ENCODE results near the gene SNX19.
"Not testable (repeated sequence)": the region's sequence is repeated elsewhere in the genome, so short reads cannot be mapped to it uniquely, and the experiment has no call there.

The SNX19 gene

GRCh38 chr11:130865091-130865773, 51.0 kb downstream of the SNX19 start:
- no peak overlapping the region for H3K4me3 ChIP-seq
- no peak overlapping the region for H3K27ac ChIP-seq
- no peak for DNase-seq (ENCODE audit: low read depth, low spot score)
- H3K36me3 ChIP-seq (ENCODE audit: insufficient read depth, low read length): no peaks in the 10 kb centered on the region
- H3K9ac ChIP-seq (ENCODE audit: insufficient read length): no peak overlapping the region
- TF ChIP-seq FOXP2 (optimal IDR thresholded peaks at IDR 0.05; ENCODE audit: control extremely low read depth, extremely low read length, insufficient read depth) (no peak), POLR2AphosphoS5 (IDR thresholded peaks at IDR 0.05; ENCODE audit: borderline replicate concordance, low read depth, low read length) (no peak), EZH2 (IDR thresholded peaks at IDR 0.05) (no peak)
- no peaks in the 10 kb centered on the region for H3K9me3 ChIP-seq (ENCODE audit: low read depth, low read length)

- Histone ChIP-seq H3K9me3 (ENCODE audit: low read depth, low read length) (no peaks in the 10 kb centered on the region), H3K27ac (no peak overlapping the region), H3K4me3 (no peak overlapping the region), H3K36me3 (ENCODE audit: insufficient read depth, low read length) (no peaks in the 10 kb centered on the region), H3K9ac (ENCODE audit: insufficient read length) (no peak overlapping the region)
- no peak for TF ChIP-seq EZH2 (IDR thresholded peaks at IDR 0.05)
- TF ChIP-seq POLR2AphosphoS5 (IDR thresholded peaks at IDR 0.05; ENCODE audit: borderline replicate concordance, low read depth, low read length): no peak
- TF ChIP-seq FOXP2 (optimal IDR thresholded peaks at IDR 0.05; ENCODE audit: control extremely low read depth, extremely low read length, insufficient read depth): no peak
- DNase-seq (ENCODE audit: low read depth, low spot score): peak; percentile 76
Measured at GRCh38 chr11:130861902-130862860, 54.1 kb downstream of the SNX19 start.

DNA sequence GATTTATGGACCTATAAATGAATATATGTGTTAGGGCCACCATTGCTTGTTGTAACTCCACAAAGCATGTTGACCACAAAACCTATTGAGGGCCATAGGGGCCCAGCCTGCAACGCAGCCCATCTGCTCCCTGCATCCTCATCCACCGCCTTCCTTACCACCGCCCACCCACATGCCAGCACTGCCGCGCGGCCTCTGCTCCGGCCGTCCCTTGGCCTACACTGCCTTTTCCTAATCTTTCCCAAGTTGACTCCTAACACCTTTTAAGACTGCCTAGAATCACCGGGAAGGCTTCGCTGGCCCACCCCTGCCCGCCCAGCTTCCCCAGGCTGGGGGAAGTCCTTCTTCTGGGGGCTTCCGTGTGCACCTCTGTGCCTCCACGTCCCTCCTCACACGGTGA, 55.0 kb downstream of the SNX19 start:
- no peak for DNase-seq (ENCODE audit: low read depth, low spot score)
- TF ChIP-seq FOXP2 (optimal IDR thresholded peaks at IDR 0.05; ENCODE audit: control extremely low read depth, extremely low read length, insufficient read depth) (no peak), EZH2 (IDR thresholded peaks at IDR 0.05) (no peak)
- H3K9ac ChIP-seq (ENCODE audit: insufficient read length): no peak overlapping the region
- H3K4me3 ChIP-seq: no peak overlapping the region
- no peak overlapping the region for H3K27ac ChIP-seq
- H3K9me3 ChIP-seq (ENCODE audit: low read depth, low read length): no peaks in the 10 kb centered on the region
- H3K36me3 ChIP-seq (ENCODE audit: insufficient read depth, low read length): no peaks in the 10 kb centered on the region

DNA sequence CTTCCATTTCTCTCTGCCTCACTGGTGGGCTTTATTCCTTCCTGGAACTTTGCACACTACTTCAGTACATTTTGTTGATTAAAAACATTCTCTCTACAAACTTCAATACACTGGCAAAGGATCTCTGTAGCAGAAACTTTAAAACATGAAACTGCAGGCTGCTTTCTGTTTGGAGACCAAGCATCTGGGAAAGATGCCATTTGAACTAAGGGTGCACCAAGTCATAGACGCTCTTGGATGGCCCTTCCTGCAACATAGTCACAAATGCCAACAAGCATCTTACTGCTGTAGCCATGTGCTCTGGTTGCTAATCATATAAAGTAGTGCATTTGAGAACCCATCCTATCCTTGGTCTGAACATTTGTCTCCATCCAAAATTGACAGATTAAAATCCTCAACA, 56.4 kb downstream of the SNX19 start:
- no peaks in the 10 kb centered on the region for H3K9me3 ChIP-seq (ENCODE audit: low read depth, low read length)
- H3K4me3 ChIP-seq: no peak overlapping the region
- no peak overlapping the region for H3K9ac ChIP-seq (ENCODE audit: insufficient read length)
- no peaks in the 10 kb centered on the region for H3K36me3 ChIP-seq (ENCODE audit: insufficient read depth, low read length)
- DNase-seq (ENCODE audit: low read depth, low spot score): no peak
- TF ChIP-seq FOXP2 (optimal IDR thresholded peaks at IDR 0.05; ENCODE audit: control extremely low read depth, extremely low read length, insufficient read depth) (no peak), POLR2AphosphoS5 (IDR thresholded peaks at IDR 0.05; ENCODE audit: borderline replicate concordance, low read depth, low read length) (no peak), EZH2 (IDR thresholded peaks at IDR 0.05) (no peak)
- no peak overlapping the region for H3K27ac ChIP-seq

DNA sequence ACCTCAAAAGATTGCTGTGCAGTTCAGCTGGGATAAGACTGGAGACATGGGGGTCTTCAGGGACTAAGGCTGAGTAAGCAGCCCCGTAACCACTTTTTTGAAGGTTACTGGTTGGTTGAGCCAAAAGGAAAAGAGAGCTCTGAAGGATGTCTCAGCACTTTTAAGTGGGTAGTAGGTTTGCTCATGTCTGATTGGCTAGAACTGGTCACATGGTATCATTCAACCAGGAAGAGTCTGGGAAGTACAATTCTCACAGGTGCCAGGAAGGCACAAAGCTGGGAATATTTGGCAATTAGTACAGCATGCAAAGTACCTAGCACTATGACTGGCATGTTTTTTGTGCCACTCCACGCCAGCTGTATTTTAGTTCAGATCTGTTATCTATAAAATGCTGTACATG, 58.1 kb downstream of the SNX19 start:
- H3K4me3 ChIP-seq: no peak overlapping the region
- TF ChIP-seq POLR2AphosphoS5 (IDR thresholded peaks at IDR 0.05; ENCODE audit: borderline replicate concordance, low read depth, low read length) (no peak), EZH2 (IDR thresholded peaks at IDR 0.05) (no peak), FOXP2 (optimal IDR thresholded peaks at IDR 0.05; ENCODE audit: control extremely low read depth, extremely low read length, insufficient read depth) (no peak)
- no peak for DNase-seq (ENCODE audit: low read depth, low spot score)

DNA sequence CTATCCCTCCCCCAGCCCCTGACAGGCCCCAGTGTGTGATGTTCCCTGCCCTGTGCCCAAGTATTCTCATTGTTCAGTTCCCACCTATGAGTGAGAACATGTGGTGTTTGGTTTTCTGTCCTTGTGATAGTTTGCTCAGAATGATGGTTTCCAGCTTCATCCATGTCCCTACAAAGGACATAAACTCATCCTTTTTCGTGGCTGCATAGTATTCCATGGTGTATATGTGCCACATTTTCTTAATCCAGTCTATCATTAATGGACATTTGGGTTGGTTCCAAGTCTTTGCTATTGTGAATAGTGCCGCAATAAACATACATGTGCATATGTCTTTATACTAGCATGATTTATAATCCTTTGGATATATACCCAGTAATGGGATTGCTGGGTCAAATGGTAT, 60.6 kb downstream of the SNX19 start:
- H3K9me3 ChIP-seq (ENCODE audit: low read depth, low read length); H3K27ac ChIP-seq; H3K9ac ChIP-seq (ENCODE audit: insufficient read length); DNase-seq (ENCODE audit: low read depth, low spot score); H3K36me3 ChIP-seq (ENCODE audit: insufficient read depth, low read length); H3K4me3 ChIP-seq: not testable (repeated sequence)

More for the DNA sequence above, 58.1 kb downstream of the SNX19 start:
- H3K36me3 ChIP-seq (ENCODE audit: insufficient read depth, low read length): no peaks in the 10 kb centered on the region
- H3K27ac ChIP-seq: no peak overlapping the region
- H3K9ac ChIP-seq (ENCODE audit: insufficient read length): no peak overlapping the region
- H3K9me3 ChIP-seq (ENCODE audit: low read depth, low read length): no peaks in the 10 kb centered on the region

- TF ChIP-seq POLR2AphosphoS5 (IDR thresholded peaks at IDR 0.05; ENCODE audit: borderline replicate concordance, low read depth, low read length) (no peak), EZH2 (IDR thresholded peaks at IDR 0.05) (no peak), FOXP2 (optimal IDR thresholded peaks at IDR 0.05; ENCODE audit: control extremely low read depth, extremely low read length, insufficient read depth) (no peak)
- H3K36me3 ChIP-seq (ENCODE audit: insufficient read depth, low read length): no peaks in the 10 kb centered on the region
- H3K27ac ChIP-seq: no peak overlapping the region
- H3K9ac ChIP-seq (ENCODE audit: insufficient read length): no peak overlapping the region
- H3K9me3 ChIP-seq (ENCODE audit: low read depth, low read length): no peaks in the 10 kb centered on the region
- no peak overlapping the region for H3K4me3 ChIP-seq
- DNase-seq (ENCODE audit: low read depth, low spot score): no peak
Measured at GRCh38 chr11:130854483-130854882, 61.8 kb downstream of the SNX19 start.

GRCh38 chr11:130852589-130852988, 63.7 kb downstream of the SNX19 start:
- Histone ChIP-seq H3K27ac (no peak overlapping the region), H3K4me3 (no peak overlapping the region), H3K9ac (ENCODE audit: insufficient read length) (no peak overlapping the region), H3K36me3 (ENCODE audit: insufficient read depth, low read length) (no peaks in the 10 kb centered on the region), H3K9me3 (ENCODE audit: low read depth, low read length) (no peaks in the 10 kb centered on the region)
- no peak for DNase-seq (ENCODE audit: low read depth, low spot score)
- TF ChIP-seq FOXP2 (optimal IDR thresholded peaks at IDR 0.05; ENCODE audit: control extremely low read depth, extremely low read length, insufficient read depth): no peak
- no peak for TF ChIP-seq EZH2 (IDR thresholded peaks at IDR 0.05)
- TF ChIP-seq POLR2AphosphoS5 (IDR thresholded peaks at IDR 0.05; ENCODE audit: borderline replicate concordance, low read depth, low read length): no peak
